Tibial nerve (tissue), 4 donors: ENCODE data around the gene AFG1L. TPM values are rescaled to one million over a fixed set of nuclear protein-coding genes. Genes with fewer than 3 reads are reported as not detected.

Source experiments
- DNase-seq, 2 donors: peaks; one replicate each; pipeline ENCODE4 v3.0.0-alpha.2; 2019; ENCODE audit warnings: low spot score in 2 of 2
- H3K27ac ChIP-seq, 4 donors: fragments of 200-600 bp; sonication (generic) in 3 of 4; one replicate each; pipeline ENCODE4 v1.5.1; 2017 to 2019; ENCODE audit warnings: mild to moderate bottlenecking in 1 of 4
- H3K27me3 ChIP-seq, 2 donors: fragments of 200-600 bp; sonication (generic) in 1 of 2; one replicate each; pipeline versions ENCODE4 v1.5.1 to v1.6.0; 2017 to 2019
- H3K36me3 ChIP-seq, 3 donors: fragments of 200-600 bp; sonication (generic); one replicate each; pipeline ENCODE4 v1.5.1; 2018 to 2019
- H3K4me1 ChIP-seq, 4 donors: fragments of 200-600 bp; sonication (generic) in 3 of 4; one replicate each; pipeline ENCODE4 v1.5.1; 2017 to 2019
- H3K4me3 ChIP-seq, 4 donors: fragments of 200-600 bp; sonication (generic) in 3 of 4; one replicate each; pipeline ENCODE4 v1.5.1; 2017 to 2019; ENCODE audit warnings: mild to moderate bottlenecking in 1 of 4, moderate library complexity in 1 of 4
- H3K9me3 ChIP-seq, 4 donors: fragments of 200-600 bp; sonication (generic) in 3 of 4; one replicate each; pipeline ENCODE4 v1.5.1; 2017 to 2019
- EP300 ChIP-seq, 2 donors: sonication (generic); formaldehyde crosslinking; IDR thresholded peaks; one replicate each; pipeline ENCODE4 v1.6.1; 2017; ENCODE audit warnings: antibody characterized with exemption in 2 of 2, mild to moderate bottlenecking in 1 of 2
- POLR2A ChIP-seq, 2 donors: fragments of 450-650 bp; IDR thresholded peaks; one replicate each; pipeline ENCODE4 v1.6.1; 2017; ENCODE audit warnings: antibody characterized with exemption in 2 of 2, mild to moderate bottlenecking in 2 of 2, moderate library complexity in 2 of 2
- WGBS, 2 donors: methylation state at CpG; one replicate each; pipeline ENCODE4 v1.1.5; 2018; 5-methylcytosine and 5-hydroxymethylcytosine counted together
- total RNA-seq, 4 donors: library from RNA; depleted of rRNA; stranded (reverse); fragments of >200 nt; gene quantifications; one replicate each; pipeline ENCODE4 v1.1.0, GENCODE V29; 2016
- TF ChIP-seq, protein P1 (sequence below), 5 experiments: fragments of 200-600 bp in 3 of 5; fragments of 450-650 bp in 2 of 5; sonication (generic) in 3 of 5; IDR thresholded peaks; one replicate each; pipeline ENCODE4 v1.5.1; 2016 to 2019; ENCODE audit warnings: antibody characterized with exemption in 5 of 5, mild to moderate bottlenecking in 3 of 5, moderate library complexity in 2 of 5

The AFG1L gene
- total RNA-seq, 4 donors from 2014 or later: 2.0 to 5.2 (median 4.1) TPM

DNA sequence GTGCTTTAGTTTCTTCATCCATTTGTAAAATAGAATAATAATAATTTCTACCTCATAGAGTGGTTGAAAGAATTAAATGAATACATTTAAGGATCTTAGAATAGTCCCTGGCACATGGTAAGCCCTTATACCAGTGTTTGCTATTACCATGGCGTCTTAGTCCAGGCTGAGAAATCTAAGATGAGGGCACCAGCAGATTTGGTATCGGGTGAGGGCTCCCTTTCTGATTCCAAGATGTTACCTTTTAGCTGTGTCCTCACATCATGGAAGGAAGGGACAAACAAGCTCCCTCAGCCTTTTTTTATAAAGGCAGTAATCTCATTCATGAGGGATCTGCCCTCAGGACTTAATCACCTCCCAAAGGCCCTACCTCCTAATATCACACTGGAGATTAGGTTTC lies 141.9 kb downstream of the AFG1L start:
- no peak for TF ChIP-seq EP300 (IDR thresholded peaks at IDR 0.05)
- no peak for TF ChIP-seq POLR2A (IDR thresholded peaks at IDR 0.05)
- TF ChIP-seq, protein P1, sequence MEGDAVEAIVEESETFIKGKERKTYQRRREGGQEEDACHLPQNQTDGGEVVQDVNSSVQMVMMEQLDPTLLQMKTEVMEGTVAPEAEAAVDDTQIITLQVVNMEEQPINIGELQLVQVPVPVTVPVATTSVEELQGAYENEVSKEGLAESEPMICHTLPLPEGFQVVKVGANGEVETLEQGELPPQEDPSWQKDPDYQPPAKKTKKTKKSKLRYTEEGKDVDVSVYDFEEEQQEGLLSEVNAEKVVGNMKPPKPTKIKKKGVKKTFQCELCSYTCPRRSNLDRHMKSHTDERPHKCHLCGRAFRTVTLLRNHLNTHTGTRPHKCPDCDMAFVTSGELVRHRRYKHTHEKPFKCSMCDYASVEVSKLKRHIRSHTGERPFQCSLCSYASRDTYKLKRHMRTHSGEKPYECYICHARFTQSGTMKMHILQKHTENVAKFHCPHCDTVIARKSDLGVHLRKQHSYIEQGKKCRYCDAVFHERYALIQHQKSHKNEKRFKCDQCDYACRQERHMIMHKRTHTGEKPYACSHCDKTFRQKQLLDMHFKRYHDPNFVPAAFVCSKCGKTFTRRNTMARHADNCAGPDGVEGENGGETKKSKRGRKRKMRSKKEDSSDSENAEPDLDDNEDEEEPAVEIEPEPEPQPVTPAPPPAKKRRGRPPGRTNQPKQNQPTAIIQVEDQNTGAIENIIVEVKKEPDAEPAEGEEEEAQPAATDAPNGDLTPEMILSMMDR (IDR thresholded peaks at IDR 0.05): no peak
- H3K4me1 ChIP-seq: peaks cover 0 to 8% (median 0%) of the 10 kb centered on the region in 4 donors
- no peak overlapping the region for H3K4me3 ChIP-seq
- no peaks in the 10 kb centered on the region for H3K36me3 ChIP-seq
- H3K9me3 ChIP-seq: no peaks in the 10 kb centered on the region
- no peak overlapping the region for H3K27ac ChIP-seq
- WGBS, 2 donors: 98% methylated on average over 2 of the region's 2 CpGs
- DNase-seq: no peak
- H3K27me3 ChIP-seq: no peaks in the 10 kb centered on the region

DNA sequence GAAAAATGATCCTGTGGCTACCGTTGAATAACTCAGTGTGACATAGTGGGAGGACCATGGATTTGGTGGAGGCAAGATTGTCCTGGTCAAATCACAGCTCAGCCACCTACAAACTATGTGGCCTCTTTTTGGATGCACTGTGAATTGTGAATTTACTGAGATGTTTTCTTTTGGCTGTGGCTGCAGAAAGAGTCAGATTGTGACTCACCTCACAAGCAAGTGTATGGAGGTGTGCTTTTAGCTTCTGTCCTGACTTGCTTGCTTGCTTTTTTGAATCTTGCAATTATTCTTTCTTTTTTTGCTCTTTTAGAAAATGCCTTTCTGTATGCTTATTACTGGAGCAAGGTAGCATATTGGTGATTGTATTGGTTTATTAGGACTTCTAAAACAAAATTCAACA lies 143.0 kb downstream of the AFG1L start:
- no peaks in the 10 kb centered on the region for H3K9me3 ChIP-seq
- 94% methylated on average over 1 of the region's 1 CpG for WGBS, 2 donors
- no peak overlapping the region for H3K4me3 ChIP-seq
- no peaks in the 10 kb centered on the region for H3K36me3 ChIP-seq
- H3K27ac ChIP-seq: no peak overlapping the region
- H3K27me3 ChIP-seq: no peaks in the 10 kb centered on the region
- TF ChIP-seq POLR2A (IDR thresholded peaks at IDR 0.05) (no peak), EP300 (IDR thresholded peaks at IDR 0.05) (no peak)
- TF ChIP-seq, protein P1 (IDR thresholded peaks at IDR 0.05): no peak
- peaks cover 0 to 8% (median 0%) of the 10 kb centered on the region in 4 donors for H3K4me1 ChIP-seq
- no peak for DNase-seq

DNA sequence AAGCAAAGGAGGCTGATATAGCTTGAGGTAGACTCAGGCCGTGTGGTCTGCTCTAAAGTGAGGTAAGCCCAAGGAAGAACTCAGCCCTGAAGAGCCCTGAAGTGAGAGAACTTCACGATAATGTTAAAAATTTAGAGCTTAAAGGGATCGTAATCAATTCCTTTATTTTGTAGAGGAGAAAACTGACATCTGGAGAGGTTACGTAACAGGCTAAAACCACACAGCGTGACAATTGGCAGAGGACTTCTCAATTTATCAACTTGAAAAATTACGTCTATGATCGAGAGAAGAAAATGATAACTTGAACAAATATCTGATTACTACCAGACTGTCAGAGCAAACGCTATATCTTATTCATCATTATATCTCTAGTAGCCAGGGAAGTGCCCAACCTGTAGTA lies 144.1 kb downstream of the AFG1L start:
- peaks cover 0 to 8% (median 0%) of the 10 kb centered on the region in 4 donors for H3K4me1 ChIP-seq
- no peak overlapping the region for H3K27ac ChIP-seq
- WGBS, 2 donors: 67 to 70% methylated on average over 8 of the region's 8 CpGs
- H3K27me3 ChIP-seq: no peaks in the 10 kb centered on the region
- TF ChIP-seq, protein P1 (IDR thresholded peaks at IDR 0.05): no peak
- TF ChIP-seq POLR2A (IDR thresholded peaks at IDR 0.05) (no peak), EP300 (IDR thresholded peaks at IDR 0.05) (no peak)
- no peaks in the 10 kb centered on the region for H3K9me3 ChIP-seq
- no peak overlapping the region for H3K4me3 ChIP-seq
- no peak for DNase-seq
- no peaks in the 10 kb centered on the region for H3K36me3 ChIP-seq

DNA sequence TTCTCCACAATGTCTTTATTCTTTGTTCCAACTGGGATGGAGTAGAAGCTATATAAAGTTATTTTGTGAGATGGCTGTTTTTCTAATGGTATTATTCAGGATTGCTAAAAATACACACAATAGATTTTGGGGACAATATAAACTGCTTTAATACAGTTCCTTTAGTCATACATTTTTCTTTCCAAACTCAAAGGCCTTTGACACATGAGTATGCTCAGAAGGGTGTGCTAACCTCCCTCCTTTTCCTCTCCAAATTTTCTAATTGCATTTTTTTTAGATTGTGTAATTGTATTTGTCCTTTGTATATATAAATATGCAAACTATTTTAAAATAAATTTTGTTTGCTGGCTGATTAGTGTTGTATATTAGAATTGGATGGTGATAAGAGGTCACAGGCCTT lies 146.3 kb downstream of the AFG1L start:
- Histone ChIP-seq H3K9me3 (no peaks in the 10 kb centered on the region), H3K27ac (no peak overlapping the region), H3K4me1 (peaks cover 0 to 8% (median 0%) of the 10 kb centered on the region in 4 donors), H3K36me3 (no peaks in the 10 kb centered on the region), H3K27me3 (no peaks in the 10 kb centered on the region), H3K4me3 (no peak overlapping the region)
- DNase-seq: no peak
- TF ChIP-seq, protein P1 (IDR thresholded peaks at IDR 0.05): no peak
- TF ChIP-seq POLR2A (IDR thresholded peaks at IDR 0.05): no peak
- no peak for TF ChIP-seq EP300 (IDR thresholded peaks at IDR 0.05)

DNA sequence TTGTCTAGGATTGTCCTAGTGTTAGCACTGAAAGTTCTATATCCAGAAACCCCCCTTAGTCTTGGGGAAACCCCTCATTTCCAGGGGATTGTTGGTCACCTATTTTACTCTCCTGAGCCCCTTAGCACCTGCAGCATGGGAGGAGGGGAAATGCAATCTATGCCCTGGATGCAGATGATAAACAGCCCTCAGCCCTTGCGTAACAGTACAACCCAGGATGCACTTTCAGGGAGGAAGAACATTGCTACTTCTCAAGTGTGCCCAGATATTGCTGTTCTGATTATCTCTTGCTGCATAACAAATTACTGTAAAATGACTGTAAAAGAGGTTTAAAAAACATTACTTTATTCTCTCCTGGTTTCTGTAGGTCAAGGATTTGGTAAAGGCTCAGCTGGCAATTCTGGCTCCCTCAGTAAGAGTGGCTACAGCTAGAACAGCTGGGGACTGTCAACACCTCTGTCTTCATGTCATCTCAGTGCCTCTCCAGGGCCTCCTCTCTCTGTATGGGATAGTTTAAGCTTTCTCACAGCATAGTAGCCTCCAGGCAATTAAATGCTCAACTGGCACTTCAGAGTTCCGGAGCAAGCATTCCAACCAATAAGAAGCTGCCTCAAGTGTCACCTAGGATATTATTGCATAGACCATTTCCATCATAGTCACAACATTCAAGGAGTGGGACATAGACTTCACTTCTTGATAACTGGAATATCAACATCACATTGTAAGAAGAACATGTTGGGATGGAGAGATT lies 148.1 kb downstream of the AFG1L start:
- Histone ChIP-seq H3K4me1 (peaks cover 0 to 12% (median 0%) of the 10 kb centered on the region in 4 donors), H3K27ac (no peak overlapping the region), H3K27me3 (no peaks in the 10 kb centered on the region), H3K36me3 (no peaks in the 10 kb centered on the region), H3K4me3 (no peak overlapping the region), H3K9me3 (no peaks in the 10 kb centered on the region)
- WGBS, 2 donors: 89 to 96% methylated on average over 2 of the region's 2 CpGs
- TF ChIP-seq EP300 (IDR thresholded peaks at IDR 0.05): no peak
- no peak for TF ChIP-seq POLR2A (IDR thresholded peaks at IDR 0.05)
- TF ChIP-seq, protein P1 (IDR thresholded peaks at IDR 0.05): no peak
- no peak for DNase-seq
